ENCODE results near the gene ITPR3. TPM values are rescaled to one million over a fixed set of nuclear protein-coding genes. Genes with fewer than 3 reads are reported as not detected.

Gene ITPR3
- total and polyA plus RNA-seq, 5 donors = 4.7 to 9.1 (median 6.4) TPM

DNA sequence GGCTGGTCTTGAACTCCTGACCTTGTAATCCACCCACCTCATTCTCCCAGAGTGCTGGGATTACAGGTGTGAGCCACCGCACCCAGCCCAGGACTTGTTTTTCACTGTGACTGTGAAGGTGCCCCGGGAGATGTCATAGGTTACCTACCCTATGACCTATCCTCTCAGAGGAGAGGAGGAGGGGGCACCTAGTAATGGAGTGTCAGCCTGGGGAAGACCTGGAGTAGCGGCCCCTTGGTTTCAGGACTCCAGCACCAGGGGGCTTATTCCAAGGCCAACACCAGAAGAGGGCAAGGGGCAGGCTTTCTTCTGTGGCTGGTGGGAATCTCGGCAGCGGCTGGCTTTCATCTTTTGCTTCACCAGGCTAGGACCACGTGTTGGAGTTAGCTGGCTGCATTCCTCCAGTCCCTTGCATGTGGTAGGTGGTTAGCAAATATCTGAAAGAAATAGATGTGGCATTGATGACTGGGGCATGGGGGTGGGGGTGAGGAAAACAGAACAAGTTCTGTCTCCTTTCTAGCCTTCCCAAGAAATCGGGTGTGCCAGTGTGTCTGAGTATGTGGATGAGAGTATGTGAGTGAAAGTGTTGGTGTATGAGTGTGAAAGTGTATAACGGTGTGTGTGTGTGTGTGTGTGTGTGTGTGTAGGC lies 7.9 kb upstream of the ITPR3 start:
- ATAC-seq (no peak), DNase-seq (no peak)
- Histone ChIP-seq H3K27ac (ENCODE audit: low read length) (peak overlapping the region; percentile 25), H3K9me3 (ENCODE audit: control insufficient read depth, low read length) (no peaks in the 10 kb centered on the region), H3K27me3 (ENCODE audit: control insufficient read depth, insufficient read depth) (no peaks in the 10 kb centered on the region), H3K4me3 (ENCODE audit: low read length) (no peak overlapping the region), H3K4me1 (ENCODE audit: control insufficient read depth, insufficient read depth, low read length) (peaks cover 10% of the 10 kb centered on the region)
- intact Hi-C loops (cut with DNase I) = no loop called here
- 75% methylated on average over 8 of the region's 8 CpGs for WGBS

DNA sequence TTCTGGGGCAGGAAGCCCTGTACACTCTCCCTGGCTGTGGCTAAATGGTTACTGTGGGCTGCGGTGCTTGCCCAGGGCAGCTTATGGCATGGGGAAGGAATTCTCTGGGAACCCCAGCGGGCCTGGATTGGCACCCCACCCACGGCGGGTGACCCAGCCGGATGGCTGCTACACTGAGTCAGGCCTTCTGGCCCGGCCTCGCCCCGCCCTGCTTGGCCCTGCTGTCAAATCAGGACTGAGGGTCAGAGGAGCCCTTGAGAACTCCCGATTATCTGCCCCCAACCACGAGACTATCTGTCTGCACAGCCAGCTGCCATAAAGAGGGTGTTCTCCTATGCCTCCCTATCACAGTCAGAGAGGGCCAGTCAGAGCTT lies 7.3 kb upstream of the ITPR3 start:
- no peaks in the 10 kb centered on the region for H3K9me3 ChIP-seq (ENCODE audit: control insufficient read depth, low read length)
- WGBS = 48% methylated on average over 10 of the region's 10 CpGs
- no peaks in the 10 kb centered on the region for H3K27me3 ChIP-seq (ENCODE audit: control insufficient read depth, insufficient read depth)
- DNase-seq (peak; percentile 66 to 79 (median 78)), ATAC-seq (peak; percentile 40 to 64)
- H3K4me1 ChIP-seq (ENCODE audit: control insufficient read depth, insufficient read depth, low read length) = peaks cover 10% of the 10 kb centered on the region
- peak overlapping the region; percentile 25 for H3K27ac ChIP-seq (ENCODE audit: low read length)
- H3K4me3 ChIP-seq (ENCODE audit: low read length) = no peak overlapping the region
- intact Hi-C loops (cut with DNase I) = no loop called here

DNA sequence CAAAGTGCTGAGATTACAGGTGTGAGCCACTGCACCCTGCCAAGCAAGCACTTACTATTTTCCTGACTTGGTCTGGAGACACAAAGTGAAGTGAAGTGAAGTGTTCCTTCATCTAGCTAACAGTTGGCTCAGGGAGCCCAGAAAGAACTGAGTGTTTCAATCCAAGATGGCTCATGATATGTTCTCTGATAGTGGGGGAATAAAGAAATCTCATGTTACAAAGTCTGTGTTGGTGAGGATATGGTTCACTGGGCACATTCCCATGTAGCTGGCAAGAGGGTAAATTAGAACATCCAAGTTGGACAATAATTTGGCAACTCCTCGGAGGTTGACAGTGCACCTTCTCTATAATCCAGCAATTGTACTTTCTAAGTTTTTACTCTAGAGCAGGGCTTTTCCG lies 5.0 kb upstream of the ITPR3 start:
- H3K4me3 ChIP-seq (ENCODE audit: low read length) = no peak overlapping the region
- intact Hi-C loops (cut with DNase I) = no loop called here
- no peak for ATAC-seq
- H3K4me1 ChIP-seq (ENCODE audit: control insufficient read depth, insufficient read depth, low read length) = peaks cover 7% of the 10 kb centered on the region
- H3K27me3 ChIP-seq (ENCODE audit: control insufficient read depth, insufficient read depth) = no peaks in the 10 kb centered on the region
- no peak for DNase-seq
- no peak overlapping the region for H3K27ac ChIP-seq (ENCODE audit: low read length)
- no peaks in the 10 kb centered on the region for H3K9me3 ChIP-seq (ENCODE audit: control insufficient read depth, low read length)
- WGBS = 77% methylated on average over 2 of the region's 2 CpGs

- no peaks in the 10 kb centered on the region for H3K9me3 ChIP-seq (ENCODE audit: control insufficient read depth, low read length)
- 84% methylated on average over 4 of the region's 4 CpGs for WGBS
- no peaks in the 10 kb centered on the region for H3K27me3 ChIP-seq (ENCODE audit: control insufficient read depth, insufficient read depth)
- DNase-seq = no peak
- H3K4me3 ChIP-seq (ENCODE audit: low read length) = no peak overlapping the region
- H3K27ac ChIP-seq (ENCODE audit: low read length) = no peak overlapping the region
- no peak for ATAC-seq
- H3K4me1 ChIP-seq (ENCODE audit: control insufficient read depth, insufficient read depth, low read length) = peaks cover 4% of the 10 kb centered on the region
- intact Hi-C loops (cut with DNase I) = no loop called here
Measured at GRCh38 chr6:33616913-33617312, 4.2 kb upstream of the ITPR3 start.

- no peak overlapping the region for H3K4me3 ChIP-seq (ENCODE audit: low read length)
- 49% methylated on average over 5 of the region's 5 CpGs for whole genome bisulfite sequencing
Measured at GRCh38 chr6:33619166-33619840, 1.8 kb upstream of the ITPR3 start.

DNA sequence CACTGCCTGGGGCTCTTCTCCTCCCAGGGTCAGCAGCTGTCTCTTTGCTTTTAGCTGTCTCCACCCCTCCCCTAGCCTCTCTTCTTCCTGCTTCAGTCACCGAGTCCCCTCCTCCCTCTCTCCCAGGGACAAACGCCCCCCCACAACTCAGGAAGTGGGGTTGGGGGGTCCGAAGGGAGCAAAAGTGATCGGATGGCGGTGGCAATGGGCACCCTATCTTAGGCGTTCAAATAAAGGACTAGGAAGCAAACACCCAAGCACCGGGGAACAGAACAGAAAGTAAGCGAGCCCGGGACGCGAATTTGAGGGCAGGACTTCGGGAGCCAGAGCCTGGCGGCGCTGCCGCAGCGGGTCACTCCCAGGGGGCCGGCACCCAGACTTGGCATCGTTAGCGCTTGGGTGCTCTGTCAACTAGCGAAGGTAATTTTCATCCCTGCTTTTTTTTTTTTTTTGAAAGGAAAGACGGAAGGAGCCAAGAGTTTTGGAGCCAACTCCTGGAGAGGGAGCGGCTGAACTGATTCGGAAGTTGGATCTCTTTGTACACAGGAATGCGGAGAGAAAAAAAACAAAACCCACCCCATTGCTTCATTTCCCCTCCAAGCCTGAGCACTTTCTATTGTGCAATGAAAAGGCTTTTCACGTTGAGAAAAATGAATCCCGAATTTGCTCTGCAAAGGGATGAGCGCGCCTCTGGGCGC lies 815 bp upstream of the ITPR3 start:
- Histone ChIP-seq H3K9me3 (ENCODE audit: control insufficient read depth, low read length) (no peaks in the 10 kb centered on the region), H3K27me3 (ENCODE audit: control insufficient read depth, insufficient read depth) (no peaks in the 10 kb centered on the region), H3K4me1 (ENCODE audit: control insufficient read depth, insufficient read depth, low read length) (peaks cover 4% of the 10 kb centered on the region), H3K4me3 (ENCODE audit: low read length) (peak overlapping the region; percentile 94), H3K27ac (ENCODE audit: low read length) (peak overlapping the region; percentile 80)
- intact Hi-C loops (cut with DNase I) = no loop called here
- ATAC-seq (peak; percentile 48 to 69), DNase-seq (peak; percentile 50 to 80 (median 74))
- 2% methylated on average over 29 of the region's 29 CpGs for WGBS

More at GRCh38 chr6:33619166-33619840, 1.8 kb upstream of the ITPR3 start:
- H3K4me1 ChIP-seq (ENCODE audit: control insufficient read depth, insufficient read depth, low read length) = peaks cover 4% of the 10 kb centered on the region
- no peak for DNase-seq
- H3K9me3 ChIP-seq (ENCODE audit: control insufficient read depth, low read length) = no peaks in the 10 kb centered on the region
- H3K27me3 ChIP-seq (ENCODE audit: control insufficient read depth, insufficient read depth) = no peaks in the 10 kb centered on the region
- no peak for ATAC-seq
- intact Hi-C loops (cut with DNase I) = no loop called here
- H3K27ac ChIP-seq (ENCODE audit: low read length) = peak overlapping the region; percentile 43

GRCh38 chr6:33621711-33622388 lies 728 bp downstream of the ITPR3 start:
- no peaks in the 10 kb centered on the region for H3K27me3 ChIP-seq (ENCODE audit: control insufficient read depth, insufficient read depth)
- no peaks in the 10 kb centered on the region for H3K9me3 ChIP-seq (ENCODE audit: control insufficient read depth, low read length)
- ATAC-seq (peak; percentile 30 to 63), DNase-seq (peak; percentile 68 to 75 (median 70))
- peak overlapping the region; percentile 82 for H3K27ac ChIP-seq (ENCODE audit: low read length)
- H3K4me3 ChIP-seq (ENCODE audit: low read length) = peak overlapping the region; percentile 94
- 11% methylated on average over 39 of the region's 39 CpGs for WGBS
- peaks cover 4% of the 10 kb centered on the region for H3K4me1 ChIP-seq (ENCODE audit: control insufficient read depth, insufficient read depth, low read length)
- intact Hi-C loops (cut with DNase I) = no loop called here

DNA sequence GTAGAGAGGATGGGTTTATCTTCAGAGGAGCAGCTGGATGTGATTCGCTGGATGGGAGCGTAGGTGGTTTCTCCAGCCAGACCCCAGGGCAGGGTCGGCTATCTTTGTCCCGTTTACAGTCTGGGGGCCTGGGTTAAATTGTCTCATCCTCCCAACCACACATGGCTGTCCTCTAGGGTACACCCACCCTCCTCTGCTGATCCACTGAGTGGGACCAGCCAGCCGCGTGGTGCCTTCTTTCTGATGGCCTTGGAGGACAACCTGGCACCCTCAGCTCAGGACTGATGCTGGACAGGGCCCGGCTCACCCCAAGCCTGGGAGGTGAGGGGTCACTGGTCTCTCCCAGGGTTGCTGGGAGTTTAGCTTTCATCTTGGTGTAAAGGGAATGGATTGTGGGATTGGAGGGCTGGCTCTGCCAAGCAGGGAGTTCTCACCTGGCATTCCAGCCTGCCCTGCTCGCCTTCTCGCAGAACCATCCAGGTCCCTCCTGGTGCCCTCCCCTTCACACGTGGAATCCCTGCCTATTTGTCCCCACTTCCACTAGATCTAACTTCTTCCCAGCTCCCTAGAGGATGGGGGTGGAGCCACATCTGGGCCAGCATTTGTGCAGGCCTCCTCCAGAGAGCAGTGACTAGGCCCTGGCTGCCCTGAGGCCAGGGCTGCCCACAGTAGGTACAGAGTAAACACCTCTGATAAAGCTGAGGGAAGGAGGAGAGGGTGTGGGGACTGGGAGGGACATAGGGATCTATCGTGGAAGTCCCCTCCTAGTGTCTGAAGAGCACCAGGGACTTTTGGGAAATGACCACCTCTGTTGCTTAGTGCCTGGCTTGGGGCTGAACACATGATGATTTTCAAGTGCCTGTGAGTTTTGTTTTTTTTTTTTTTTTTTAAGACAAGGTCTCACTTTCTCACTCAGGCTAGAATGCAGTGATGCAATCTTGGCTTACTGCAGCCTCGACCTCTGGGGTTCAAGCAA lies 1.6 kb downstream of the ITPR3 start:
- intact Hi-C loops (cut with DNase I) = no loop called here
- 68% methylated on average over 12 of the region's 12 CpGs for WGBS
- no peaks in the 10 kb centered on the region for H3K9me3 ChIP-seq (ENCODE audit: control insufficient read depth, low read length)
- no peak overlapping the region for H3K4me3 ChIP-seq (ENCODE audit: low read length)
- ATAC-seq (peak; percentile 24 to 27), DNase-seq (peak in 2 of 3 donors; percentile 40 to 73)
- H3K27me3 ChIP-seq (ENCODE audit: control insufficient read depth, insufficient read depth) = no peaks in the 10 kb centered on the region
- peaks cover 4% of the 10 kb centered on the region for H3K4me1 ChIP-seq (ENCODE audit: control insufficient read depth, insufficient read depth, low read length)
- H3K27ac ChIP-seq (ENCODE audit: low read length) = no peak overlapping the region

- H3K27me3 ChIP-seq (ENCODE audit: control insufficient read depth, insufficient read depth) = no peaks in the 10 kb centered on the region
- intact Hi-C loops (cut with DNase I) = no loop called here
- peaks cover 4% of the 10 kb centered on the region for H3K4me1 ChIP-seq (ENCODE audit: control insufficient read depth, insufficient read depth, low read length)
- no peaks in the 10 kb centered on the region for H3K9me3 ChIP-seq (ENCODE audit: control insufficient read depth, low read length)
- ATAC-seq = no peak
- DNase-seq = no peak
- 91% methylated on average over 6 of the region's 6 CpGs for WGBS
- no peak overlapping the region for H3K27ac ChIP-seq (ENCODE audit: low read length)
- no peak overlapping the region for H3K4me3 ChIP-seq (ENCODE audit: low read length)
Measured at GRCh38 chr6:33623895-33624381, 2.8 kb downstream of the ITPR3 start.

GRCh38 chr6:33624856-33625255 lies 3.7 kb downstream of the ITPR3 start:
- intact Hi-C loops (cut with DNase I) = no loop called here
- no peak for ATAC-seq
- H3K27ac ChIP-seq (ENCODE audit: low read length) = no peak overlapping the region
- no peak overlapping the region for H3K4me3 ChIP-seq (ENCODE audit: low read length)
- WGBS = 83% methylated on average over 4 of the region's 4 CpGs
- H3K4me1 ChIP-seq (ENCODE audit: control insufficient read depth, insufficient read depth, low read length) = no peaks in the 10 kb centered on the region
- H3K27me3 ChIP-seq (ENCODE audit: control insufficient read depth, insufficient read depth) = no peaks in the 10 kb centered on the region
- no peaks in the 10 kb centered on the region for H3K9me3 ChIP-seq (ENCODE audit: control insufficient read depth, low read length)
- no peak for DNase-seq
